CD4-positive, CD25-positive, alpha-beta regulatory T cell (primary cell): ENCODE data around the gene DACT1. TPM values are rescaled to one million over a fixed set of nuclear protein-coding genes. Genes with fewer than 3 reads are reported as not detected.

Source experiments
- ATAC-seq, 2 donors: fragments of 150-1000 bp; cut with Tn5 transposase; one replicate each; pipeline ENCODE4 v1.10.0; 2021; ENCODE audit warnings: low read depth in 2 of 2, moderate number of reproducible peaks in 2 of 2, moderate library complexity in 1 of 2
- DNase-seq, 3 donors: peaks; one replicate each; pipeline versions ENCODE4 v3.0.0 to v3.0.0-alpha.2; 2012 to 2022; ENCODE audit warnings: mixed read lengths in 1 of 3
- H3K27ac ChIP-seq: one replicate; pipeline ENCODE4 v1.7.0; 2013; ENCODE audit warnings: mild to moderate bottlenecking, low read length; ENCODE audit not compliant: insufficient read depth, poor library complexity, severe bottlenecking
- H3K27me3 ChIP-seq: one replicate; pipeline ENCODE4 v1.7.0; 2013; ENCODE audit warnings: low read length; ENCODE audit not compliant: control insufficient read depth, insufficient read depth
- H3K36me3 ChIP-seq: one replicate; pipeline ENCODE4 v1.7.0; 2013; ENCODE audit warnings: mild to moderate bottlenecking, low read length, moderate library complexity; ENCODE audit not compliant: control insufficient read depth, insufficient read depth
- H3K4me1 ChIP-seq: 2 replicates; pipeline ENCODE4 v1.7.0; 2013; ENCODE audit warnings: mild to moderate bottlenecking, low read length; ENCODE audit not compliant: insufficient read depth, control insufficient read depth, poor library complexity, severe bottlenecking
- H3K4me3 ChIP-seq: one replicate; pipeline ENCODE4 v1.7.0; 2013; ENCODE audit warnings: low read depth, mild to moderate bottlenecking, low read length, moderate library complexity
- H3K9me3 ChIP-seq, 2 experiments: 1 replicate in 1 of 2; 2 replicates in 1 of 2; pipeline ENCODE4 v1.7.0; 2013; ENCODE audit warnings: low read length in 2 of 2, mild to moderate bottlenecking in 1 of 2, moderate library complexity in 1 of 2; ENCODE audit not compliant: control insufficient read depth in 2 of 2
- H3K27ac Mint-ChIP-seq, 3 donors: one replicate each; pipeline ENCODE4 v1.8.0; 2020 to 2022; ENCODE audit warnings: mild to moderate bottlenecking in 3 of 3, mixed read lengths in 3 of 3, moderate library complexity in 2 of 3
- H3K27me3 Mint-ChIP-seq: one replicate; pipeline ENCODE4 v1.8.0; 2022; ENCODE audit warnings: mild to moderate bottlenecking, mixed read lengths
- H3K36me3 Mint-ChIP-seq: one replicate; pipeline ENCODE4 v1.8.0; 2020; ENCODE audit warnings: mixed read lengths
- H3K4me1 Mint-ChIP-seq, 4 donors: one replicate each; pipeline ENCODE4 v1.8.0; 2020 to 2022; ENCODE audit warnings: mixed read lengths in 4 of 4, mild to moderate bottlenecking in 1 of 4
- H3K4me3 Mint-ChIP-seq, 4 donors: one replicate each; pipeline ENCODE4 v1.8.0; 2020 to 2022; ENCODE audit warnings: mild to moderate bottlenecking in 4 of 4, mixed read lengths in 4 of 4, moderate library complexity in 3 of 4
- H3K9me3 Mint-ChIP-seq, 7 donors: one replicate each; pipeline ENCODE4 v1.8.0; 2020 to 2022; ENCODE audit warnings: mixed read lengths in 7 of 7, mild to moderate bottlenecking in 3 of 7, moderate library complexity in 2 of 7
- polyA plus RNA-seq, 4 donors: library from polyadenylated mRNA; unstranded; fragments of 300-500 nt; fragmentation: Illumina TruSeq; gene quantifications; one replicate each; pipeline ENCODE4 v1.2.3, GENCODE V29; 2021
- total RNA-seq: library from RNA; stranded (reverse); gene quantifications from one replicate; pipeline ENCODE4 v1.2.3, GENCODE V29; 2022

DACT1 gene
- total and polyA plus RNA-seq, 5 donors from 2014 or later, result 0.07 to 2.0 (median 0.23) TPM; not detected in 1

DNA sequence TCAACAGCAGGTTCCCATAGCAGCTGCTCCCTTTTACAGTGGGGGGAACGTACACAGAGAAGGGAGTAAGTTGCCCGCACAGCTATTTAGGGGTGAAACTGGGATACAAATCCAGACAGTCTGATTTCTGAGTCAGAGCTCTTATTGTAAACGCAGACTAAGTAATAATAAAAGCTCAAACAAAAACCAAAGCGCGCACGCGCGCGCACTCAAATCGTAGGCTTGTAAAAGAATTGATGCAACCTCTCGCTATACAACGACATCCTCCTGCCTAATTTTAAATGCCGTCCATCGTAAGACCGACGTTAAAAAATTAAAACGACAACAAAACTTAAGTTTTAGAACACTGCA is 747 bp upstream of the DACT1 start:
- Histone ChIP-seq H3K36me3 (no peaks in the 10 kb centered on the region), H3K27ac (no peak overlapping the region), H3K9me3 (no peaks in the 10 kb centered on the region), H3K4me1 (peaks cover 13% of the 10 kb centered on the region), H3K4me3 (peak overlapping the region; percentile 66), H3K27me3 (peaks cover 45% of the 10 kb centered on the region)
- Mint-ChIP-seq H3K4me1 (peaks cover 6 to 23% (median 11%) of the 10 kb centered on the region in 4 donors), H3K36me3 (no peaks in the 10 kb centered on the region), H3K9me3 (peaks cover 0 to 1% (median 0%) of the 10 kb centered on the region in 7 donors), H3K27ac (no peak overlapping the region), H3K27me3 (peaks cover 64% of the 10 kb centered on the region), H3K4me3 (peak overlapping the region; percentile 38 to 89 (median 82))
- ATAC-seq, result no peak
- peak in 1 of 3 donors; percentile 46 for DNase-seq

DNA sequence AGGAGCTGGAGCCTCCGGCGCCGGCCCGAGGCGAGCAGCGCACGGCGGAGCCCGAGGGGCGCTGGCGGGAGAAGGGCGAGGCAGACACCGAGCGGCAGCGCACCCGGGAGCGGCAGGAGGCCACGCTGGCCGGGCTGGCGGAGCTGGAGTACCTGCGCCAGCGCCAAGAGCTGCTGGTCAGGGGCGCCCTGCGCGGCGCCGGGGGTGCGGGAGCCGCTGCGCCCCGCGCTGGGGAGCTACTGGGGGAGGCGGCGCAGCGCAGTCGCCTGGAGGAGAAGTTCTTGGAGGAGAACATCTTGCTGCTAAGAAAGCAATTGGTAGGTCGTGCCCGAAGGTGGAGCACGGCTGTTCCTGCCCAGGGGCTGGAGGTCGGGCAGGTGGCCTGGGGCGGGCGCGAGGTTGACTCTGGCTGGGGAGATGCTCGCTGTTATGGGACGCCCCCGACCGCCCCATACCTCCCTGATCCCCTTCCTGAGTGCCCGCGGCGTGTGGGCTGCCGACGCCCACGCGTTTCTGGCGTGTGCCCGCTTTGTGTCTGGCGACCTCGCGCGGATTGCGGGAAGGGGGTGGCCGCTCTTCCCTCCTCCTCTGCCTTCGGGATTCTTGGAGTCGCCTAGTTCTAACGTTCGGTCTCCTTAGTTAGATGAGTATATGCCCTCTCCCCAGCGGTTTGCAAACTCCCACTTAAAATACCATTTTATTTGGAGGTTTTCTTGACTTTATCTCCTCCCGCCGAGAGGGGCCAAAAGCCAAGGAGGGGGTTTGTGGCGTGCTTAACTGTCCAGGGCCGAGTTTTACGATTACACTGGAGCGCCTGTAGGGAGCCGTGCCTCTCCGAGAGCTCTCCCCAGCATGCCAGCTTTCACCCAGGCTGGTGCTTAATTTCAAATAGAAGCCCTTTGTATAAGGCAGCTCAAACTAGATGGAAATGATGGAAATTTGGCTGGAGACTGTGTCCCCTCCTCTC is 752 bp downstream of the DACT1 start:
- H3K4me3 ChIP-seq, result no peak overlapping the region
- H3K4me1 Mint-ChIP-seq, result peaks cover 6 to 23% (median 11%) of the 10 kb centered on the region in 4 donors
- no peaks in the 10 kb centered on the region for H3K9me3 ChIP-seq
- peak in 1 of 3 donors; percentile 19 for DNase-seq
- peaks cover 45% of the 10 kb centered on the region for H3K27me3 ChIP-seq
- H3K36me3 ChIP-seq, result no peaks in the 10 kb centered on the region
- no peak overlapping the region for H3K27ac ChIP-seq
- H3K36me3 Mint-ChIP-seq, result no peaks in the 10 kb centered on the region
- peaks cover 13% of the 10 kb centered on the region for H3K4me1 ChIP-seq
- peaks cover 0 to 1% (median 0%) of the 10 kb centered on the region in 7 donors for H3K9me3 Mint-ChIP-seq
- H3K27ac Mint-ChIP-seq, result no peak overlapping the region
- H3K4me3 Mint-ChIP-seq, result peak overlapping the region; percentile 29 to 85 (median 72)
- H3K27me3 Mint-ChIP-seq, result peaks cover 62% of the 10 kb centered on the region
- ATAC-seq, result peak; percentile 9 to 17

DNA sequence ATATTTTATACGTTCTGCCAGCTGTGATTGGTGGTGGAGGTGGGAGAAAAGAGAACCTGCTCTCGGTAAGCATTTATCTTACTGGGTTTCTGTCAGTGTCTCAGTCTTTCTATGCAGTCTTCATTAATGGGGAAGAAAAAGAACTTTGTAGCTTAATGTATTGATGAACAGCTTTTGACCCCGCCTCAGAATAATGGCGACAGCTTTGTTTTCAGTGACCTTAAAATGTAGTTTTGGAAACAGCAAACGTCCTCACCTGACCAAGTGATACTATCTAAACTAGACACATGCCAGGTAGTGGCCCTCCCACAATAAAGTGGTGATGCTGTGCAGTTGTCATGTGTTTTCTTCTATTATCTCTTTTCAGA is 1.4 kb downstream of the DACT1 start:
- peak in 1 of 3 donors; percentile 13 for DNase-seq
- Mint-ChIP-seq H3K4me1 (peaks cover 6 to 23% (median 11%) of the 10 kb centered on the region in 4 donors), H3K36me3 (no peaks in the 10 kb centered on the region), H3K27ac (no peak overlapping the region), H3K9me3 (peaks cover 0 to 1% (median 0%) of the 10 kb centered on the region in 7 donors), H3K4me3 (peak overlapping the region; percentile 8 to 85 (median 48)), H3K27me3 (peaks cover 56% of the 10 kb centered on the region)
- Histone ChIP-seq H3K9me3 (no peaks in the 10 kb centered on the region), H3K36me3 (no peaks in the 10 kb centered on the region), H3K27ac (no peak overlapping the region), H3K4me1 (peaks cover 13% of the 10 kb centered on the region), H3K4me3 (no peak overlapping the region), H3K27me3 (peaks cover 44% of the 10 kb centered on the region)
- no peak for ATAC-seq

DNA sequence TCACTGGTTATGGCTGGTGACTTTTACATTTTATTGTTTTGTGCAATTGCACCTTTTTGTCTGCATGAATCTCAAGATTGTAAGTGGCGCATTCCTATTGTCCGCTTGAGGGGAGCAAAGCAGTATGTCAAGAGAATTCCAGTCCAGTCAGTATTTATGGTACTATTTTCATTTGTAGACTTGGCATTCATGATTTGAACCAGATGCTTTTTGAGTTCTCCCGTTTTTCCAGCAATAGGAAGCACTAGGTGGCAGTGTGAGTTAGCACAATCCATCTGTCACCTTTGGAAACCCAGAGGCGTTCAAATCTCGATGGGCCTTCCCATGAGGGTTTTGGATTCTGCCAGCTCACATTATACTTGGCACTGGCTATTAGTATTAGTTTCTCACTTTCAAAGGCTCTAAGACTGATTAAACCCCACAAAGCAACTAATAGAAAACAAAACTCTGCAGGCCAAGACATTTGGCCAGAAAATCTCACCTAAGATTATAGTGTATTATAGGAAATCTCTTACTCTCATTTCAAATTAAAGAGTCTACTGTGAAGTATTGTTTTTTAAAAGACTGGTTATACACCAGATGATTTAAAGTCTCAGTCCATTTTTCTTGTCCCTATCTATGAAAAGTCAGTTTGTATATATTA is 2.2 kb downstream of the DACT1 start:
- Mint-ChIP-seq H3K9me3 (peaks cover 0 to 2% (median 0%) of the 10 kb centered on the region in 7 donors), H3K4me3 (peak overlapping the region in 1 of 4 donors; percentile 68), H3K27me3 (peaks cover 48% of the 10 kb centered on the region), H3K36me3 (no peaks in the 10 kb centered on the region), H3K27ac (no peak overlapping the region), H3K4me1 (peaks cover 6 to 19% (median 11%) of the 10 kb centered on the region in 4 donors)
- peaks cover 46% of the 10 kb centered on the region for H3K27me3 ChIP-seq
- DNase-seq (no peak), ATAC-seq (no peak)
- no peak overlapping the region for H3K4me3 ChIP-seq
- no peaks in the 10 kb centered on the region for H3K9me3 ChIP-seq
- peaks cover 13% of the 10 kb centered on the region for H3K4me1 ChIP-seq
- no peaks in the 10 kb centered on the region for H3K36me3 ChIP-seq
- no peak overlapping the region for H3K27ac ChIP-seq

DNA sequence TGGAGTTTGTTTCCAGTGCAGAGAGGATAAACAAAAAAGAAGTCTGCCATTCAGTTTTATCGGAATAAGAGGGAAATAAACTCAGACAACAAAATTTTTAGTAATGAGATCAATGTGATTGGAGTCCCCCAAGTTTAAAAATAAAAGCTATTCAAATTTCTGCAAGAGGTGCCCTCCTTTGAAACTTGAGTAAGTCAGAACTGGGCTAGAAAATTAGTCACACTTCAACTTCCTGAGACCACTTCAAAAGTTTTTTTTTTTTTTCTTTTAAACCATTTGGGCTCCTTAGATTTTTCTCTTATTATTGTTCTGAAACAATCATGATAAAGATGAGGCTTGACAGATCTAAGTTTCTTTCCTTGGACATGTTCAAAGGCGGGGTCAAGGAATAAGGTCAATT is 3.2 kb downstream of the DACT1 start:
- Histone ChIP-seq H3K36me3 (no peaks in the 10 kb centered on the region), H3K27me3 (peaks cover 42% of the 10 kb centered on the region), H3K4me3 (no peak overlapping the region), H3K4me1 (peaks cover 13% of the 10 kb centered on the region), H3K9me3 (no peaks in the 10 kb centered on the region), H3K27ac (no peak overlapping the region)
- Mint-ChIP-seq H3K27me3 (peaks cover 42% of the 10 kb centered on the region), H3K4me1 (peaks cover 6 to 18% (median 11%) of the 10 kb centered on the region in 4 donors), H3K9me3 (peaks cover 0 to 2% (median 0%) of the 10 kb centered on the region in 7 donors), H3K27ac (no peak overlapping the region), H3K4me3 (no peak overlapping the region), H3K36me3 (no peaks in the 10 kb centered on the region)
- ATAC-seq (no peak), DNase-seq (no peak)

DNA sequence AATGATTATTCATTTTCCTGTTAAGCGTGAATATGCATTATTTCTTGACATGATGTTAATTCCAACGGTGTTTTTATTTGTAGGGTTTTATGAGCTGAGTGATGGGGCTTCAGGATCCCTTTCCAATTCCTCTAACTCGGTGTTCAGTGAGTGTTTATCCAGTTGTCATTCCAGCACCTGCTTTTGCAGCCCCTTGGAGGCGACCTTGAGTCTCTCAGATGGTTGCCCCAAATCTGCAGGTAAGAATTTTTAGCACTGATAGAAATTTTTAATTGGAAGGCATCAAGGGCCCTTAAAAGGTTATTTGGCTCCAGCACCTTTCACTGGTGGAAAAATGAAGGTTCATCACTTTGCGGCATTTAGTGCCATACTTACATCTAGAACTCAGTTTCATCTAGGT is 3.7 kb downstream of the DACT1 start:
- Mint-ChIP-seq H3K9me3 (peaks cover 0 to 1% (median 0%) of the 10 kb centered on the region in 7 donors), H3K4me3 (no peak overlapping the region), H3K36me3 (no peaks in the 10 kb centered on the region), H3K4me1 (peaks cover 6 to 18% (median 10%) of the 10 kb centered on the region in 4 donors), H3K27ac (no peak overlapping the region), H3K27me3 (peaks cover 37% of the 10 kb centered on the region)
- Histone ChIP-seq H3K9me3 (no peaks in the 10 kb centered on the region), H3K27ac (no peak overlapping the region), H3K4me1 (peaks cover 13% of the 10 kb centered on the region), H3K36me3 (no peaks in the 10 kb centered on the region), H3K4me3 (no peak overlapping the region), H3K27me3 (peaks cover 37% of the 10 kb centered on the region)
- ATAC-seq, result no peak
- DNase-seq, result no peak

DNA sequence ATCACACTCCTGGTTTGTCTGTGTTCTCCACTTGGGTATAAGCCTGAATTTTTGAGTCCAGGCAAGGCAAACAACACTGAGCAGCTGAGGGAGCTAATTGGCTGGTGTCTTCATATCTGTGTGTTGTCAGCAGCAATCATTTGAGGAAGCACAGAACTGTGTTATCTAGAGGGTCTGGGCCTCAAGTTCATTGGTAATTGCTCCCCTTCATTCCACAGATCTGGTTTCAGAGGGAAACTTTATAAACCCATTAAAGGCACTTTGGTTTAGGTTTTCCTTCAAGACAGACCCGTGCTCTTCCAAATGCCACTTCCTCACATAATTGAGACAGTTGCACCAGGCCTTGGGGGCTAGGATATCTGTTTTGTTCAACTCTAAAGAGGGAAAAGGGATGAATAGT is 5.6 kb downstream of the DACT1 start:
- H3K27me3 Mint-ChIP-seq, result peaks cover 25% of the 10 kb centered on the region
- no peak for DNase-seq
- Histone ChIP-seq H3K4me3 (no peak overlapping the region), H3K36me3 (no peaks in the 10 kb centered on the region), H3K27me3 (peaks cover 33% of the 10 kb centered on the region), H3K27ac (no peak overlapping the region), H3K9me3 (no peaks in the 10 kb centered on the region), H3K4me1 (peaks cover 8% of the 10 kb centered on the region)
- H3K27ac Mint-ChIP-seq, result no peak overlapping the region
- peaks cover 0 to 10% (median 9%) of the 10 kb centered on the region in 4 donors for H3K4me1 Mint-ChIP-seq
- H3K9me3 Mint-ChIP-seq, result peaks cover 0 to 2% (median 0%) of the 10 kb centered on the region in 7 donors
- H3K4me3 Mint-ChIP-seq, result no peak overlapping the region
- no peak for ATAC-seq
- H3K36me3 Mint-ChIP-seq, result no peaks in the 10 kb centered on the region
